ENCODE measurements around the gene HTR6.

HTR6 gene

GRCh38 chr1:19656780-19657466, 7.8 kb upstream of the HTR6 start:
- no peak for DNase-seq (ENCODE audit: low read depth)

GRCh38 chr1:19657511-19657910, 7.2 kb upstream of the HTR6 start:
- no peak for DNase-seq (ENCODE audit: low read depth)

GRCh38 chr1:19658186-19658585, 6.5 kb upstream of the HTR6 start:
- DNase-seq (ENCODE audit: low read depth): no peak

GRCh38 chr1:19661721-19662228, 2.9 kb upstream of the HTR6 start:
- DNase-seq (ENCODE audit: low read depth): no peak

GRCh38 chr1:19662313-19662712, 2.4 kb upstream of the HTR6 start:
- no peak for DNase-seq (ENCODE audit: low read depth)

GRCh38 chr1:19665186-19665495, 466 bp downstream of the HTR6 start:
- no peak for DNase-seq (ENCODE audit: low read depth)

- DNase-seq (ENCODE audit: low read depth): no peak
Measured at GRCh38 chr1:19665496-19666465, 1.1 kb downstream of the HTR6 start.

- no peak for DNase-seq (ENCODE audit: low read depth)
Measured at GRCh38 chr1:19668888-19669287, 4.2 kb downstream of the HTR6 start.

- no peak for DNase-seq (ENCODE audit: low read depth)
Measured at GRCh38 chr1:19670787-19671186, 6.1 kb downstream of the HTR6 start.

- no peak for DNase-seq (ENCODE audit: low read depth)
Measured at GRCh38 chr1:19672237-19672636, 7.6 kb downstream of the HTR6 start.

- no peak for DNase-seq (ENCODE audit: low read depth)
Measured at GRCh38 chr1:19675797-19676196, 11.1 kb downstream of the HTR6 start.

- DNase-seq (ENCODE audit: low read depth): no peak
Measured at GRCh38 chr1:19676438-19676922, 11.8 kb downstream of the HTR6 start.

GRCh38 chr1:19678493-19678892, 13.8 kb downstream of the HTR6 start:
- no peak for DNase-seq (ENCODE audit: low read depth)

- no peak for DNase-seq (ENCODE audit: low read depth)
Measured at GRCh38 chr1:19678931-19679453, 14.3 kb downstream of the HTR6 start.

GRCh38 chr1:19679691-19680090, 15.0 kb downstream of the HTR6 start:
- no peak for DNase-seq (ENCODE audit: low read depth)

- no peak for DNase-seq (ENCODE audit: low read depth)
Measured at GRCh38 chr1:19680644-19681043, 16.0 kb downstream of the HTR6 start.

GRCh38 chr1:19682257-19682656, 17.6 kb downstream of the HTR6 start:
- no peak for DNase-seq (ENCODE audit: low read depth)

GRCh38 chr1:19682901-19683300, 18.2 kb downstream of the HTR6 start:
- no peak for DNase-seq (ENCODE audit: low read depth)

- DNase-seq (ENCODE audit: low read depth): no peak
Measured at GRCh38 chr1:19683351-19683750, 18.7 kb downstream of the HTR6 start.

- no peak for DNase-seq (ENCODE audit: low read depth)
Measured at GRCh38 chr1:19684677-19685076, 20.0 kb downstream of the HTR6 start.

GRCh38 chr1:19685994-19686393, 21.3 kb downstream of the HTR6 start:
- DNase-seq (ENCODE audit: low read depth): no peak

GRCh38 chr1:19687414-19687813, 22.7 kb downstream of the HTR6 start:
- no peak for DNase-seq (ENCODE audit: low read depth)
